GM06990 (cell line): Measurements from ENCODE around the gene PLAAT5.

Experiments
- DNase-seq: peaks from one replicate; pipeline ENCODE4 v3.0.0-alpha.2; 2011; ENCODE audit not compliant: insufficient read length; ENCODE audit errors: extremely low read depth
- H3K27me3 ChIP-seq: replicated peaks from 2 replicates; pipeline ENCODE4 v1.6.0; 2011; ENCODE audit warnings: low read length; ENCODE audit not compliant: control insufficient read depth, insufficient read depth
- H3K36me3 ChIP-seq: 2 replicates; pipeline ENCODE4 v1.5.1; 2011; ENCODE audit warnings: low read length; ENCODE audit not compliant: control insufficient read depth, insufficient read depth
- H3K4me3 ChIP-seq: replicated peaks from 2 replicates; pipeline ENCODE4 v1.5.1; 2011; ENCODE audit warnings: low read depth, mild to moderate bottlenecking, control low read depth, low read length
- TF ChIP-seq, protein P1 (sequence below): IDR thresholded peaks from 2 replicates; pipeline ENCODE4 v1.5.1; 2011; ENCODE audit warnings: low read length, control low read depth, mild to moderate bottlenecking, inconsistent platforms; ENCODE audit not compliant: insufficient read depth, poor library complexity, severe bottlenecking

The PLAAT5 gene

DNA sequence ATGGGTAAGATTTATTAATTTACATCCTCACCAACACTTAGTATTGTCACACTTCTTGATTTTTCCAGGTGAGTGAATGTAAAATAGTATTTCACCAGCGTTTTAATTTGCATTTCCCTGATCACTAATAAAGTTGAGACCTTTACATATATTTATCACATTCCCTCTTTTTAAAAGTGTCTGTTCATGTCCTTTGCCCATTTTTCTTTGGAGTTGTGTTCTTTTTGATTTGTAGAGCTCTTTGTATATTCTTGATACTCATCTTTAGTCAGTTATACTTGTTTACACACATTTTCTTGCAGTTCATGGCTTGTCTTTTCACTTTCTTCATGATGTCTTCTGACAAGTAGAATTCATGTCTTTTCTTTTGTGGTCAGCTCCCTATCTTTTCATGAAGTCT, 2.2 kb upstream of the PLAAT5 start:
- Histone ChIP-seq H3K4me3 (no peak overlapping the region), H3K36me3 (no peaks in the 10 kb centered on the region), H3K27me3 (no peaks in the 10 kb centered on the region; the same call in 1 of the 2 replicates)
- TF ChIP-seq, protein P1, sequence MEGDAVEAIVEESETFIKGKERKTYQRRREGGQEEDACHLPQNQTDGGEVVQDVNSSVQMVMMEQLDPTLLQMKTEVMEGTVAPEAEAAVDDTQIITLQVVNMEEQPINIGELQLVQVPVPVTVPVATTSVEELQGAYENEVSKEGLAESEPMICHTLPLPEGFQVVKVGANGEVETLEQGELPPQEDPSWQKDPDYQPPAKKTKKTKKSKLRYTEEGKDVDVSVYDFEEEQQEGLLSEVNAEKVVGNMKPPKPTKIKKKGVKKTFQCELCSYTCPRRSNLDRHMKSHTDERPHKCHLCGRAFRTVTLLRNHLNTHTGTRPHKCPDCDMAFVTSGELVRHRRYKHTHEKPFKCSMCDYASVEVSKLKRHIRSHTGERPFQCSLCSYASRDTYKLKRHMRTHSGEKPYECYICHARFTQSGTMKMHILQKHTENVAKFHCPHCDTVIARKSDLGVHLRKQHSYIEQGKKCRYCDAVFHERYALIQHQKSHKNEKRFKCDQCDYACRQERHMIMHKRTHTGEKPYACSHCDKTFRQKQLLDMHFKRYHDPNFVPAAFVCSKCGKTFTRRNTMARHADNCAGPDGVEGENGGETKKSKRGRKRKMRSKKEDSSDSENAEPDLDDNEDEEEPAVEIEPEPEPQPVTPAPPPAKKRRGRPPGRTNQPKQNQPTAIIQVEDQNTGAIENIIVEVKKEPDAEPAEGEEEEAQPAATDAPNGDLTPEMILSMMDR, result no peak
- no peak for DNase-seq

DNA sequence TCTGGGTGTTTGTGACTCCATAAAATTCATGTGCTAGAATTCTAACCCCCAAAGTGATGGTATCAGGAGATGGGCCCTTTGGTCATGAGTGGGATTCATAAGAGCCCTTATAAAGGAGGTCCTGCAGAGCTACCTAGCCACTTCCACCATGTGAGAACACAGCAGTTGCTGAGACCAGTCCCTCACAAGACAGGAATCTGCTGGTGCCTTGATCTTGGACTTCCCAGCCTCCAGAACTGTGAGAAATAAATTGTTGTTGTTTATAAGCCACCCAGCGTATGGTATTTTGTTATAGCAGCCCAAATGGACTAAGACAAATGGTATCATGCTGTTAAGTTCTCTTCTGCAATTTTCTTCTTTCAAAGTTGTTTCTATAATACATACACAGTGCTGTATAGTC, 1.5 kb upstream of the PLAAT5 start:
- Histone ChIP-seq H3K4me3 (no peak overlapping the region), H3K36me3 (no peaks in the 10 kb centered on the region)
- TF ChIP-seq, protein P1, result no peak

DNA sequence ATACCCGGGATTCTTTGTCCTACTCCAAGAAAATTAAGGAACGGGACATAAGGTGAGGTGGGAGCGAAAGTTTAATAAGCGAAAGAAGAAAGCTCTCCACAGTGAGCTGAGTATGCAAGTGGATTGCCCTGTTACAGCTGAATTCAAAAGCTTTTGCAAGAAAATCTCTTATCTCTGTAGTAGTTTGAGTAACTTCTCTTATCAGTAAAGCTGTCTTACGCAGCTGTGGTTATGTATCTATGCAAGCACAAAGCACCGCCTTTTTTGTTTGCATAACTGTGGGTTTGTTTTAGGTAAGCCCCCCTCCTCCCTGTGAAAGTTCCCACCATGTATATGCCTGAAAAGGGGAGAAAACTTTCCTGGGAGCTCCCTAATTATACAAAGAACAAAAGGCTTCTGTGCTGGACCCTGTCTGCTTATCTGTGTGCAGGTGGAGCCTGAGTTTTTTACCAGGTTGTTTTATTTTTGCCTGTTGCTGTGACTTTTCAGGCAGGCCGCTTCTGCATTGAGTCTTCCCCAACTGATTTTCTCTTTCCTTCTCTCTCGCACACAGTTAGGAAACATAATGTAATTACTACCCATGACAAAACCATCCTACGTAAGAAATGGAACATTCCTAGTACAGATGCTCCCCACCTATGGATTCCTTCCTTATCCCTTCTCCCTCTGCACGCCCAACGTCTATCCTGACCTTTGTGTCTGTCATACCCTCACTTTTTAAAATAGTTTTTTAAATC, 837 bp upstream of the PLAAT5 start:
- Histone ChIP-seq H3K27me3 (no peaks in the 10 kb centered on the region; the same call in 1 of the 2 replicates), H3K36me3 (no peaks in the 10 kb centered on the region)

More for the DNA sequence above, 1.5 kb upstream of the PLAAT5 start:
- no peaks in the 10 kb centered on the region; the same call in 1 of the 2 replicates for H3K27me3 ChIP-seq
- no peak for DNase-seq

DNA sequence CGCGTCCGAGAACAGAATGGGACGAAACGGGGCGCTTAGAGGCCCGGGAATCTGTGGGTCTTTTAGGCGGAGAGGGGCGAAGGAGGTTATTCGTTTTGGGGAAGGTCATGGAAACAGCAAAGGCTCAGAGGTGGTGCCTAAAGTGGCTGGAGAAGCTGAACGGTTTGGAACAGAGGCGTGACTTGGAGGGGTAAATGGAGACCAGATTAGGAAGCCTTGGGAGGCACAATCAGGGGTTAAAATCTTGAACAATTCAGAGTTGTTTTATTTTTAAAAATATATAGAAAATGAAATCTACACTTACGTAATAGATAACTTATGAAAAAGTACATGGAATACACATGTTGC, 247 bp upstream of the PLAAT5 start:
- no peak overlapping the region for H3K4me3 ChIP-seq
- TF ChIP-seq, protein P1, result no peak
- no peak for DNase-seq
- no peaks in the 10 kb centered on the region for H3K36me3 ChIP-seq
- H3K27me3 ChIP-seq, result no peaks in the 10 kb centered on the region; the same call in 1 of the 2 replicates

More for the DNA sequence above, 837 bp upstream of the PLAAT5 start:
- DNase-seq, result no peak
- no peak overlapping the region for H3K4me3 ChIP-seq
- TF ChIP-seq, protein P1, result no peak

DNA sequence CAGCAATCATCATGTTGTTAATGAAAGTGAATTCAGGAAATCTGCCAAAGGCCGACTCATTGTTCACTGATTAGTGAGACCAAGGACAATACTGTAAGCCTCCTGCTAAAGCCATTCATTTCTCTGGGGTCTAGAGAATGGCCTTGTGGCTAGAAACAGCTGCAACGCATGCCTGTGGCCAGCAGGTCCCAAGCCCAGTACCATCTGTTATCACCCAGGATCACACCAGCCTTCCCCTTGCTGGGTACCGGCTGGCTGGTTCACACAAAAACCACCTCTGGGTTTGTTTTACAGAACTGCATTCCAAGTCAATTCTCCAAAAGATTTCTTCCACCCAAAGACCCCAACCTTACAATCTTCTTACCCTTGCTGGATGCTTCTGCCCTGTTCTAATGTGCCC, 1.1 kb downstream of the PLAAT5 start:
- TF ChIP-seq, protein P1, result no peak
- no peak for DNase-seq
- H3K36me3 ChIP-seq, result no peaks in the 10 kb centered on the region
- no peaks in the 10 kb centered on the region; the same call in 1 of the 2 replicates for H3K27me3 ChIP-seq
- no peak overlapping the region for H3K4me3 ChIP-seq
